ENCODE measurements around the gene OR11G2.

- TF ChIP-seq POLR2A (IDR thresholded peaks at IDR 0.05; ENCODE audit: low read length) = no peak
- TF ChIP-seq GATA1 (IDR thresholded peaks at IDR 0.05; ENCODE audit: low read depth, low read length) = no peak
Observed at GRCh38 chr14:20219033-20219432, 28.3 kb downstream of the OR11G2 start.

Measured in erythroblast (primary cell).